Astrocyte (in vitro differentiated cells and primary cell): ENCODE data around the gene FGD4.

Source experiments
- EZH2 ChIP-seq: IDR thresholded peaks from 2 replicates; pipeline ENCODE4 v1.6.1; 2012; ENCODE audit warnings: mild to moderate bottlenecking, low read length, inconsistent platforms; ENCODE audit not compliant: insufficient read depth
- TF ChIP-seq, protein P1 (sequence below): IDR thresholded peaks from 2 replicates; pipeline ENCODE4 v1.5.1; 2011; ENCODE audit warnings: low read depth, mild to moderate bottlenecking, inconsistent platforms, low read length, moderate library complexity; ENCODE audit not compliant: insufficient read depth

DNA sequence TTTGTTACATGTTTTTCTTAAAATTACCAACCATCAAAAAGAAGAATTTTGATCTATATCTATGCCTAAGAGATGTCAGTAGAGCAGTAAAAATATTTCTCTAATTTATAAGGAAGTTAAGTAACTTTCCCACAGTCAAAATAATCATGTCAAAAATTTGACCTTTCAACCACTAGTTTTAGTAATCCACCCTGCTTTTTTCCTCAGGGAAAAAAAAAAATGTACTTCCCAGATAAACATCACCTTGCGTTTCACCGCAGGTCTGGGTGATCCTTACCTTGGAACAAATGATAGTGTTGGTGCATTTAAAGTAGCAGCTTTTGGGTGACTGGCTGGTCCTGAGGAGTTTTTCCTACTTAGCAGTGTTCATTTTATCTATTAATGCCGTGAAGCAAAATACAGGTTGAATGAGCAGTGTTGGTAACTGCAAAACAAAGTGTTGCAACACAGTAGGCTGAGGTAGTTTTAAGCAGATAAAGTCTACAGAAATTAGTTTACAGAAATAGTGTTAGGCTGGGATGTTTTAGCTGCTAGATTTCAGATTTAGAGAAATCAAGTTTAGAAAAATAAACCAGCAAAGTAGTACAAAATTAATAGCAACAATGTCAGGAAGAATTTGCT, 142.5 kb downstream of the FGD4 start:
- TF ChIP-seq, protein P1, sequence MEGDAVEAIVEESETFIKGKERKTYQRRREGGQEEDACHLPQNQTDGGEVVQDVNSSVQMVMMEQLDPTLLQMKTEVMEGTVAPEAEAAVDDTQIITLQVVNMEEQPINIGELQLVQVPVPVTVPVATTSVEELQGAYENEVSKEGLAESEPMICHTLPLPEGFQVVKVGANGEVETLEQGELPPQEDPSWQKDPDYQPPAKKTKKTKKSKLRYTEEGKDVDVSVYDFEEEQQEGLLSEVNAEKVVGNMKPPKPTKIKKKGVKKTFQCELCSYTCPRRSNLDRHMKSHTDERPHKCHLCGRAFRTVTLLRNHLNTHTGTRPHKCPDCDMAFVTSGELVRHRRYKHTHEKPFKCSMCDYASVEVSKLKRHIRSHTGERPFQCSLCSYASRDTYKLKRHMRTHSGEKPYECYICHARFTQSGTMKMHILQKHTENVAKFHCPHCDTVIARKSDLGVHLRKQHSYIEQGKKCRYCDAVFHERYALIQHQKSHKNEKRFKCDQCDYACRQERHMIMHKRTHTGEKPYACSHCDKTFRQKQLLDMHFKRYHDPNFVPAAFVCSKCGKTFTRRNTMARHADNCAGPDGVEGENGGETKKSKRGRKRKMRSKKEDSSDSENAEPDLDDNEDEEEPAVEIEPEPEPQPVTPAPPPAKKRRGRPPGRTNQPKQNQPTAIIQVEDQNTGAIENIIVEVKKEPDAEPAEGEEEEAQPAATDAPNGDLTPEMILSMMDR, result no peak
- TF ChIP-seq EZH2, result no peak
